NCI-H2107 treated with DMSO at 0.1 percent for 48 hours (cell line): ENCODE data around the gene CNOT2.
"Not testable (repeated sequence)": the region's sequence is repeated elsewhere in the genome, so short reads cannot be mapped to it uniquely, and the experiment has no call there.

Experiments
- DNase-seq: peaks from one replicate; lab custom pipeline; 2025; ENCODE audit not compliant: unreplicated experiment; lab: John Stamatoyannopoulos, UW

Gene CNOT2

DNA sequence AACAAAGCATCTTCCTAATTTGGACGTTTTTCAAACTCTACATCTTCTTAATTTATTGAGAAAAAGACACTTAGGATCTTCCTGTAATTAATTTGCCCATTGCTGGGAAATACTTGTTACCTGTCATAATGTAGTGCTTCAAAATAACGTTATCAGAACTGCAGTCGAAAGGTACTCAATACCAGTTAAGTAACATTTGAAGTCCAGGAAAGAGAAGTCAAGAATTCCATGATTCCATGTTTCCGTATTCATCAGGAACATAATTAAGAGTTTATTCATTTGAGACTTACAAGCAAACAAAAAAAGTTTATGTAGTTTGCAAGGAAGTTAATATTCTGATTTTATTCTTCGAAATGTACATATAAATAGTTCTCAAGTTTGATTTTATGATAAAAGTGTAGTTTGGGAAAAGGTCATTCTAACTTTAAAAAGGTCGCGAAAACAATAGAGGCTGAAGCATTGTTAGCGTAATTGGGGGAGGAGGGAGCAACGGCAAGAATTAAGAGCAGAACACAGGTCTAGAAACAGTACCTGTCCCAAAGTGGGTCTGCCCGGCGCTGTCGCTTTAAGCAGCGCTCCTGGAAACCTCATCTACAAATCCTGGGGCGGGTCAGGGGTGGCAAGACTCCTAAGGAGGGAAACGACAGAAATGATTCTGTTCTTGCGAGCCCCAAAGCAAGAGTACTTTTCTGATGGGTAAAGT lies 121.6 kb downstream of the CNOT2 start:
- DNase-seq, result no peak

DNA sequence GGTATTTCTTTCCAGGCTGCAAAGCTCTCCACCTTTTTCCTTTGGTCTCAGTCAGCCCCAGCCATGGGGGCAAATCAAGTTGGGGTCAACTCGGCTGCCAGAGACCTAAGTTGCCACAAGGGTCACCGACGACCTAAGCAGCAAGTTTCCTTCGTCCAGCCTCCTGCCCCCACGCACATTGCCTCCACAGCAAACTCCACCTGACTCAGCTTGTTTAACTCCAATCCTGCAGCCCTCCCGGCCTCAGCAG lies 122.1 kb downstream of the CNOT2 start:
- DNase-seq, result no peak

DNA sequence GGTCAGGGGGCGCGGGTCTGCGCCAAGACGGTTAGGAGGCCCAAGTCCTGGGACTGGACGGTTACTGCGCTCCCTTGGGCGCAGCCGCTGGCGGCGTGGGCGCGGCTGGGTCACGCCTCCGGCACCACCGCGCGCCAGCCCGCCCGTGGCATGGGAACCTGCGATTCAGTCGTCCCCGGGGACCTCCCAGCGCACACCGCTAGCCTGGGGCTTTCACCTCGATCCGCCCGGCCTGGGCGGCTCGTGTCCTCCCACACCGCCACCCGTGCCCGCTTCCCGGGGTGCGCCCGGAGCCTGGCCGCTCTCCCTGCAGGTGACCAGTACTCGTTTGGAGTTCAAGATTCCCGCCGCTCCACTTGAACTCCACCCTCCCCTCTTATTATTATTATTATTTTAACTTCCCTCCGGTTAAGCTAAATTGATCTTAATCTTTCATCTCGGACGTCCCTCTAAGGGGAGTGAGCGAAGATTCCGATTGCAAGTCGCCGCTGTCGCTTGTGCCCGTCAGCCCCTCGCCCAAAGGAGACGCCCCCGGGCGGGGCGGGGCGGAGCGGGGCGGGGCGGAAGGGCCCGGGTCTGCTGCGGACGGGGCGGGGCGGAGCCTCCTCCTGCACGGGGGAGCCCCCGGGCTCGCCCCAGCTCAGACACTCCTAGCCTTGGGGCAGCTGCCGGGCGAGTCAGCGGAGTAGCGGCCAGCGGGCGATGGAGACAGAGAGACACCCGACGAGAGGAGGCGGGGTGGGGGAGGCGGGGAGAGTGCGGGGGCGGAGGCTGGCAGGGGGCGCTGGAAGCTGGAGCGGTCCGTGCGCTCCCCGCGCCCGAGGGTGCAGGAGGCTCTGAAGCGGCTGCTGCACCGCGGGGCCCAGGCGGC lies 122.7 kb downstream of the CNOT2 start, which contains the start of gene KCNMB4:
Gene KCNMB4, plus strand, starts transcription at position 643 of the 871 bp plus-strand sequence. CDS start 445 bp downstream, outside the sequence.
- no peak for DNase-seq

DNA sequence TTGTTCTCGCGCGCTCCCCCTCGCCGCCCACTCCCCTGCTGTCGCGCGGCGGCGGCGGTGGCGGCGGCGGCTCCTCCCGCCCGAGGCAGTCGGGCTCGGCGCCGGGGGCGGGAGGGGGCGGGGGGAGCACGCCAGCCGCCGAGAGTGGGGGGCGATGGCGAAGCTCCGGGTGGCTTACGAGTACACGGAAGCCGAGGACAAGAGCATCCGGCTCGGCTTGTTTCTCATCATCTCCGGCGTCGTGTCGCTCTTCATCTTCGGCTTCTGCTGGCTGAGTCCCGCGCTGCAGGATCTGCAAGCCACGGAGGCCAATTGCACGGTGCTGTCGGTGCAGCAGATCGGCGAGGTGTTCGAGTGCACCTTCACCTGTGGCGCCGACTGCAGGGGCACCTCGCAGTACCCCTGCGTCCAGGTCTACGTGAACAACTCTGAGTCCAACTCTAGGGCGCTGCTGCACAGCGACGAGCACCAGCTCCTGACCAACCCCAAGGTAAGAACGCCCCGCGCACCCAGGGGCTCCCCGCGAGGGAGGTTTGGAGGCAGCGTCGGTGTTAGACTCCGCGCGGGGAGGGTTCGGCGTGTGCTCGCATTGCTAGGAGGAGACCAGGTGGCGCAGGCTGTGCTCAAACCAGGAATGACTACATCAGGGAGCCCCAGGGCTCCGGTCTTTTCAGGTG lies 123.5 kb downstream of the CNOT2 start:
- DNase-seq, result no peak

DNA sequence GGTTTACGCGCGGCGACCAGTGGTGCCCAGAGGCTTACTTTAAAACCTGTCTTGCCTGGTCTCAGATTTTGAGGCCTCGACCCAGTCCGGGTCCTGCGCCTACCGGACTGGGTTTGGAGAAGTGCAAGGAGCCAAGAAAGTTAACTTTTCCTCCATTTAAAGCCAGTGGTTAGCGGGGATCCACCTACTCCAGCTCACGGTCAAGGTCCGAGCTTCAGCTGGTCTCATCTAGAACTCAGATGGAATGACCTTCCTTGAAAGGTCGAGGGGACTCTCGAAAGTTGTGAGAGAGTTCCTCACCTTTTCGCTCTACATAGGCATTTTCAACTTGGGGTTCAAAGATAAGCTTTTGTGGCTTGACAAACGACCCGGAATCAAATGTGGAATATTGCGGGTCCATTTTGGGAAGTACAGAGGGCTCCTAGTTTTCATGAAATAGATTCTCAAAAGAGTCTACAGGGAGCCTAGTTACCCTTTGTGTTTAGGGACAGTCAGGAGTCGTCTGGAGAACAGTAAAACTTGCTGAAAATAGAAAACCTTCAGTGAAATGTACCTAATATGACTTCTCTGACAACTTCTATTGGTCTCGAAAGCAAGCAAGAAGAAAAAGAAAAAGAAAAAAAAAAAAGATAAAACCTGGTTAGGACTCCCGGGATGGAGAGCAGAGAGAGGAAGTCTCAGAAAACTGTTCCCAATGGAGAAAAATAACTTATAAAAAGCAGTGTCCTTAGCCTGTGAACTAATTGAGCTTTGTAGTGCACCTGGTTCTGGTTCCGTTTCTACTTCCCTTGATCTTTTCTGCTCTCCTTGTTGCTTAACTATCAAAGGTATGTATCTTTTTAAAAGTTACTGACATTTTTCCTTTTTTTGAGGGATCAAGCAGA lies 124.3 kb downstream of the CNOT2 start:
- DNase-seq, result no peak

DNA sequence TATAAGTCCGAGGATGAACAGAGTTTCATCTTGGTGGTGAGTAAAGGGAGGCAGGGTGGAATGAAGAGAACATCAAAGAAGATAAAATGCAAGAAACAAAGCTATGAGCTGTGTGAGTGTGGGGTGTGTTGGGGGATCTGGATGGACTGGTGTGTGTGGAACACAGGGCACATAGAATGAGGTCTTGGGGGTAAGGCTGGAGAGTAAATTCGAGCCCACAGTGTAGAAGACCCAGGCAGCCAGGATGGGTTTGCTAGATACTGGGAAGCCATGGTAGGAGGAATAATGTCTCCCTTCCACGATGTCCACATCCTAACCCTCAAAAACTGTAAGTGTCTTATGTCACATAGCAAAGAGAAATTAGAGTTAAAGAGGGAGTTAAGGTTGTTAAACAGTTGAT lies 129.6 kb downstream of the CNOT2 start:
- DNase-seq, result no peak

DNA sequence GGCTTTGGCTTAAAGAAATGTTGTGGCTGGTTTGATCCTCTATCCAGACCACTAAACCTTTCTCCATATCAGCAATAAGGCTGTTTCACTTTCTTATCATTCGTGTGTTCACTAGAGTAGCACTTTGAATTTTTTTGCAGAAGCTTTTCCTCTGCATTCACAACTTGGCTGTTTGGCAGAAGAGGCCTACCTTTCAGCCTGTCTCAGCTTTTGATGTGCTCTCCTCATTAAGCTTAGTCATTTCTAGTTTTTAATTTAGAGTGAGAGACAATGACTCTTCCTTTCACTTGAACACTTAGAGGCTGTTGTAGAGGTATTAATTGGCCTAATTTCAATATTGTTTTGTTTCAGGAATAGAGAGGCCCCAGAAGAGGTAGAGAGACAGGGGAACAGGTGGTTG lies 136.6 kb downstream of the CNOT2 start:
- DNase-seq, result no peak

DNA sequence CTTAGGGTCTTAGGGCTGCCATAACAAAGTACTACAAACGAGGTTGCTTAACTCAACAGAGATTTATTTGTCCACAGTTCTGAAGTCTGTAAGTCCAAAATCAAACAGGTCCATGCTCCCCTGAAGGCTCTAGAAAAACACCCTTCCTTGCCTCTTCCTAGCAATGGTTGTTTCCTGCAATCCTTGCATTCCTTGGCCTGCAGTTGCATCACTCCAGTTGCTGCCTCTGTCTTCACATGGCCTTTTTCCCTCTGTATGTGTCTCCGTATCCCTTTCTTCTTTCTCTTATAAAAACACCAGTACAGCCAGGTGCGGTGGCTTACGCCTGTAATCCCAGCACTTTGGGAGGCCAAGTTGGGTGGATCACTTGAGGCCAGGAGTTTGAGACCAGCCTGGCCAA lies 140.3 kb downstream of the CNOT2 start:
- DNase-seq, result no peak

DNA sequence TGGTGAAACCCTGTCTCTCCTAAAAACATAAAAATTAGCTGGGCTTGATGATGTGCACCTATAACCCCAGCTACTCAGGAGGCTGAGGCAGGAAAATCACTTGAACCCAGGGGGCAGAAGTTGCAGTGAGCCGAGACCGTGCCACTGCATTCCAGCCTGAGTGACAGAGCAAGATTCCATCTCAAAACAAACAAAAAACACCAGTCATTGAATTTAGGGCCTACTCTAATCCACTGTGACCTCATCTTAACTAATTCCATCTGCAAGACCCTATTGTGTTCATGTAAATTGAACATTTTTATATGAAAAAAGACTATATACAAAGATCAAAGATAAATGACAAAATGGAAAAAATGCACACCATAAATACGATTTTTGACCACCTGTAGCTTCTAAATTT lies 140.7 kb downstream of the CNOT2 start:
- no peak for DNase-seq

DNA sequence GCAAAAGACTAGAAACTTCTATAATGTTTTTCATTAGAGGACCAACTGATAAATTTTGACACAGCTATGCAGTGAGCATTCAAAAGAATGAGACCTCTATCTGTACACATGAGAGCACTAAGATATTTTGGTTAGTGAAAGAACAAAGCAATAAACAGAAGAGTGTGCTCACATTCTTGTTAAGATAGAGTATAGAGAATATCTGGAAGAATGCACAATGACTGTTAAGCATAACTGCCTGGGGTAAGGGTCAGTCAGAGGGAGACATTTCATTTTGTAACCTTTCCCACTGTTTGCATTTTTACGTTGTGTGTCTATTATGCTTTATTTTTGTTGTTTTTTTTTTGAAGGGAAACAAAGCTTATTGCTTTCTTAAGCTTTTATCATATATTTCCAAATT lies 143.5 kb downstream of the CNOT2 start:
- DNase-seq, result no peak

DNA sequence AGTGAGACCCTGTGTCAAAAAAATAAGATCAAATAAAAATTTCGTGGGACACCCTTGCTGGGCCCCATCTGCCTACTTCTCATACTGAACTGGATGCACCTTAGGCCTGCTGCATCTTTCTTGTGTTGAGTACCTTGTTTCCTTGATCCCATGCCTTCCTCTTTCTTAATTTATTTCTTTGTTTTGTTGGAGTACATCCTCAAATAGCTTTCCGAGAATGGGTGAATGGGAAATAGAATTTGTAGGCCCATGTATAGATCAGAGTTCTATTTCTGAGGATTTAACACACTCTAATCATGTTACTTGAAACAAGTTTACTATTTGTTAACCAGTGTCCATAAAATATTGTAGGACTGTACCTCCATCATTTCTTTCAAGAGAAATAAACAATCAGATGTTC lies 146.4 kb downstream of the CNOT2 start:
- DNase-seq, result no peak

DNA sequence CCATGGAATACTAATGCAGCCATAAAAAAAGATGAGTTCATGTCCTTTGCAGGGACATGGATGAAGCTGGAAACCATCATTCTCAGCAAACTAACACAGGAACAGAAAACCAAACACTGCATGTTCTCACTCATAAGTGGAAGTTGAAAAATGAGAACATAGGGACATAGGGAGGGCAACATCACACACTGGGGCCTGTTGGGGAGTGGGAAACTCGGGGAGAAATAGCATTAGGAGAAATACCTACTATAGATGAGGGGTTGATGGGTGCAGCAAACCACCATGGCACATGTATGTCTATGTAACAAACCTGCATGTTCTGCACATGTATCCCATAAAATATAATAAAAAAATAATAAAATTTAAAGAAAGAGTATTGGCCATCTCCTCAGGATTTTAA lies 149.4 kb downstream of the CNOT2 start:
- not testable (repeated sequence) for DNase-seq

DNA sequence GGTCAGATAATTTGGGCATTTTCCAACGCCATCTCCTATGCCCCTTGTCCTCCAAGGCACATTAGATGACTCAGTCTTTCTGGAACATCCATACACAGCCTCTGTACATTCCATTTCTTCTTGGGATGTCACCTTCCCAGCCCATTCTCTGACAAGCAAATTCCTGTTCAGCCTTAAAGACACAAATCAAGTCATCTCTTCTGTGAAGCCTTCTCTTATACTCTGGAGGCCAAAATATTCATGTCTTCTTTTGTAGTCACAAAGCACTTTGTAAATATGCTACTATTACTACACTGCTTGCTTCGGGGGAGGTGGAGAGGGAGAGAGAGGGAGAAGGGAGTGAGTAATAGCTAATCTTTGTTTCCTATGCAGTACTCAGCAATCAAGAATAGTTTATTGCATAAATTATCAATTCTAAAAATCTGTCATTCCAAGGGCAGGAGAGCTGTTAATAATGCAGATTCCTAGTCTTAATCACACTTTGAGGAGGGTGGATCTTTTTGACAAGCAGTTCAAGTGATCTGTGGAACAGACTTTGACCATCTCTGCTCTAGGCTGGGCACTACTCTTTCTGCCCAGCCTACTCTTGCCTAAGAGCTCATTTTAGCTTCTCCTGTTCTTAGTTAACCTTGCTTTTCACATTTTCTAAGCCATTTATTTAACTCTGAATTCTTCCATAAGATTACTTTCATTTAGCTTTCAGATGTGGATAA lies 150.7 kb downstream of the CNOT2 start:
- no peak for DNase-seq

DNA sequence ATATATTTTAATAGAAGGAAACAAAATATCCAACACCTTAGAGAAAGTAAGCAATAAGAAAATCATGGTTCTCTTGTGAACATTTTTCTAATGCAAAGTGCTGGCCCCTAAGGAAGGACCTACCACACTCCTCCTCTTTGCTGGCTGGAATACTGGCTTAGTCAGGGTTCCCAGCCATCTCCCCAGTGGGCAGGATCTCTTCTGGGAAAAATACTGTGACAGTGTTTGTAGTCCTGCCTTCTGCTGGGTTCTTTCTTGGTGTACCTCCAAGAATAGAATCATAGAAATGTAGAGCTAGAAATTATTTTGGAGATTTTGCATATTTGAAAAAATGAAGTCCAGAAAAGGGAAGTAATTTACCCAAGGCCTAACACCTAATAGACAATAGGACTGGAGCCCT lies 154.8 kb downstream of the CNOT2 start:
- no peak for DNase-seq

DNA sequence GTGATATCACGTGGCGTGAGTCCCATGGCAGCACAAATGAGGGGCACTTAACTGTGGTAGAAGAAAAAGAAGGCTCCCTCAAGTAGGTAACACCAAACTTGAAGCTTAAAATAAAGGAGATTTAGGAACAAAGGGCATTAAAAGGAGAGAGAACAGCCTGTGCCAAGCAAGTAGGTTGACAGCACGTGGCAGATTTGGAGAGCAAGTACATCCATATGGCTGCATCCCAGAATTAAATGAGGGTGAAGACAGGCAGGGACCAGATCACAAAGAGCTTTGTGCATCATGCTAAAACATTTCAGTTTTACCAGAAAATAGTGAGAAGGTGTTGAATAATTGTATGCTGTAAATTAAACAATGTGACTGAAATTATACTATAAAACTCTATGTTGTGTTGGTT lies 155.6 kb downstream of the CNOT2 start:
- no peak for DNase-seq

DNA sequence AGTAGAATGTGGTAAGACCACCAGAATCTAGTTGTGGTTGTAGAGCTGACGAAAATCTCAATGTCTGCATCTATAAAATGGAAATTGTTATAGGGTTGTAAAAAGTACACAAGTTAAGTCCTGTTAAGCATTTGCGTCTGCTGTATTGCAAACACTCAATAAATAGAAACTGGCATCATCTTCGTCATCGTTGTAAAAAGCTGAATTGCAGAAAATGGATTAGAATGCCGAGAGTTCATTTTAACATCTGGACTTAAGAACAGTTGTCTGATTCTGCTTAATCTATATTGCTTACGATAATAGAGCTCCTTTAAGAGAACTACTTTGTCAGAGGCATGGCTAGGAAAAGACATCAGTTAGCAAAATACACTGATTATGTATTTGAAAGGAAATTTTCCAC lies 156.1 kb downstream of the CNOT2 start:
- no peak for DNase-seq

DNA sequence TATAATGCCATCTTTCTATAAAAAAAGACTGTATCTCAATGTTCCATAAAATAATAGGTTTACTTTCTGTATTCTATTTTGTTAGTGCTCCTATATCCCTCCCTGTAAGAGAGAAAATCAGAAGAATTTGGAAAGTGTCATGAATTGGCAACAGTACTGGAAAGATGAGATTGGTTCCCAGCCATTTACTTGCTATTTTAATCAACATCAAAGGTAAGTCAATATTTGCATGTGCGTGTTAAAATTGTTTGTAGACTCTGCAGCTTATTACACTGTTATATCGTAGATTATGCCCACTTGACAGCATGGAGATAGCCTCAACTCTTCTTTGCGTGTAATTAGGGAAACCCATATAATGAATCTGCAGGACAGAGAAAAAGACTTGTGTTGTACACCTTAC lies 156.9 kb downstream of the CNOT2 start:
- DNase-seq, result no peak

DNA sequence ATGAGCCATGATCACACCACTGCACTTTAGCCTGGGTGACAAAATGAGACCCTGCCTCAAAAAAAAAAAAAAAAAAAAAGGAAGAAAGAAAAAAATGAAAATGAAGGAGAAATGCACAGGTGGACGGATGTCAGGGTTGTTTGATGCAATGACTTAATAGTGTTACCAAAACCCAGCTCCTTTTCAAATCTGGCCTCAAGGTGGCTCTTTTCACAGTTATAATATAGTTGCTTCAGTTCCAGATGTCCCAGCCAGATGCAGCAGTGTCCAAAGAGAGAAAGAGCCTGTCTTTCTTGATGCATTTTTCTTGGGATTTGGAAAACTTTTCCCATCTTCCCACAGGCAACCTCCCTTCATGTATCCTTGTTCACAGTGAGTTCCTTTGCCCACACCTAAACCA lies 159.4 kb downstream of the CNOT2 start:
- no peak for DNase-seq

DNA sequence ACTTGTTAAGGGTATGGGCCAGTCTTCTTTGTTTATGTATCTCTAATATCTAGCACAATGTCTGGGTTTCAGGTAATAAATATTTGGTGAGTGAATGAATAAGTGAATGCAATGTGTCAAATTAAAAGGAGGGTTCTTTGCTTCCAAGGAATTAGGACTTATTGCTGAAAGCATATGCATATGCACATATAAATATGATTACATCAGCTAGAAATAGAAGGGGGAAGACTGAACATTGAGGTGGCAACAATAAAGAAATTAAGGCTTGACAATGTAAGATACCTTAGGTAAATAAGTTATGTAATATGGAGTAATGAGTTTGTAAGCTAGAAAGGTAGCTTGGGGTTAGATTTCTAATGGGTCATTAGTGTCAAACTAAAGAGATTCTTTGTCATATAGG lies 160.6 kb downstream of the CNOT2 start:
- no peak for DNase-seq
